ENCODE measurements around the gene GRK4. TPM values are rescaled to one million over a fixed set of nuclear protein-coding genes. Genes with fewer than 3 reads are reported as not detected.
"Not testable (repeated sequence)": the region's sequence is repeated elsewhere in the genome, so short reads cannot be mapped to it uniquely, and the experiment has no call there.

The GRK4 gene
- total and polyA plus RNA-seq, 2 donors (not counting 1 experiment from before 2014, with no cell fraction given) = 0.73 to 2.3 TPM

GRCh38 chr4:2916696-2917095 lies 46.7 kb upstream of the GRK4 start:
- H3K27ac ChIP-seq (ENCODE audit: low read length in 2 of 2); ATAC-seq (ENCODE audit: low read depth); H3K9ac ChIP-seq (ENCODE audit: low read length); H3K27me3 ChIP-seq (replicated peaks in 1 of 4; ENCODE audit: control extremely low read depth in 1 of 4, control insufficient read depth in 3 of 4, insufficient read depth in 4 of 4, low read length in 3 of 4); intact Hi-C loops (cut with micrococcal nuclease); H3K4me3 ChIP-seq (ENCODE audit: control extremely low read depth in 1 of 5, extremely low read depth in 1 of 5, insufficient read depth in 1 of 5, low read depth in 2 of 5, low read length in 4 of 5); H3K9me3 ChIP-seq (ENCODE audit: control extremely low read depth in 1 of 3, control insufficient read depth in 2 of 3, insufficient read depth in 1 of 3, low read length in 2 of 3); H2AFZ ChIP-seq (ENCODE audit: insufficient read depth, low read depth, low read length, poor library complexity, severe bottlenecking); H3K27me3 Mint-ChIP-seq; H3K4me3 Mint-ChIP-seq; DNase-seq; H3K9me3 Mint-ChIP-seq (ENCODE audit: insufficient read depth); POLR2A ChIA-PET; H3K4me2 ChIP-seq (replicated peaks; ENCODE audit: low read depth, low read length, poor library complexity, severe bottlenecking): not testable (repeated sequence)
- Histone ChIP-seq H3K4me1 (ENCODE audit: control insufficient read depth in 2 of 2, insufficient read depth in 2 of 2, low read length in 2 of 2) (peaks cover 12% of the 10 kb centered on the region in 2 donors), H3K79me2 (ENCODE audit: control insufficient read depth, insufficient read depth, low read length) (peaks cover 61% of the 10 kb centered on the region), H4K20me1 (ENCODE audit: control insufficient read depth, insufficient read depth, low read length, poor library complexity, severe bottlenecking) (peaks cover 39% of the 10 kb centered on the region), H3K36me3 (replicated peaks in 1 of 2; ENCODE audit: control extremely low read depth in 1 of 2, control insufficient read depth in 1 of 2, extremely low read depth in 1 of 2, insufficient read depth in 2 of 2, low read length in 1 of 2) (peaks cover 12 to 44% of the 10 kb centered on the region in 2 experiments)
- peak overlapping the region; percentile 56 for H3K27ac Mint-ChIP-seq
- H3K4me1 Mint-ChIP-seq = peaks cover 51% of the 10 kb centered on the region
- WGBS (ENCODE audit: insufficient coverage) = no CpG with 5 or more reads among the region's 2 CpGs
- CTCF ChIA-PET = interaction anchor here (1.0 kb wide), 2 partner anchors 32 to 121 kb away, joined by 3 read pairs; no protein-coding TSS in a partner anchor

- not testable (repeated sequence) for H3K27me3 Mint-ChIP-seq; H3K9me3 Mint-ChIP-seq (ENCODE audit: insufficient read depth); H3K4me3 ChIP-seq (ENCODE audit: control extremely low read depth in 1 of 5, extremely low read depth in 1 of 5, insufficient read depth in 1 of 5, low read depth in 2 of 5, low read length in 4 of 5); H3K9ac ChIP-seq (ENCODE audit: low read length); H2AFZ ChIP-seq (ENCODE audit: insufficient read depth, low read depth, low read length, poor library complexity, severe bottlenecking); H3K9me3 ChIP-seq (ENCODE audit: control extremely low read depth in 1 of 3, control insufficient read depth in 2 of 3, insufficient read depth in 1 of 3, low read length in 2 of 3); H3K27me3 ChIP-seq (replicated peaks in 1 of 4; ENCODE audit: control extremely low read depth in 1 of 4, control insufficient read depth in 3 of 4, insufficient read depth in 4 of 4, low read length in 3 of 4)
- H3K27ac ChIP-seq (ENCODE audit: low read length in 2 of 2) = peak overlapping the region; percentile 57 to 83
- H3K79me2 ChIP-seq (ENCODE audit: control insufficient read depth, insufficient read depth, low read length) = peaks cover 66% of the 10 kb centered on the region
- intact Hi-C loops (cut with micrococcal nuclease) = loop anchor here (1.0 to 2.0 kb wide), 2 partner anchors 15 to 83 kb away; no protein-coding TSS in a partner anchor
- DNase-seq = peak; percentile 56
- H3K4me3 Mint-ChIP-seq = peak overlapping the region; percentile 79
- H3K36me3 ChIP-seq (replicated peaks in 1 of 2; ENCODE audit: control extremely low read depth in 1 of 2, control insufficient read depth in 1 of 2, extremely low read depth in 1 of 2, insufficient read depth in 2 of 2, low read length in 1 of 2) = peaks cover 6 to 41% of the 10 kb centered on the region in 2 experiments
- H4K20me1 ChIP-seq (ENCODE audit: control insufficient read depth, insufficient read depth, low read length, poor library complexity, severe bottlenecking) = peaks cover 42% of the 10 kb centered on the region
- ATAC-seq (ENCODE audit: low read depth) = peak; percentile 31
- peaks cover 67% of the 10 kb centered on the region for H3K4me1 Mint-ChIP-seq
- peak overlapping the region; percentile 22 for H3K4me2 ChIP-seq (replicated peaks; ENCODE audit: low read depth, low read length, poor library complexity, severe bottlenecking)
- POLR2A ChIA-PET = interaction anchor here (1.8 kb wide), 1 partner anchor 18 kb away, joined by 5 read pairs; no protein-coding TSS in a partner anchor
- CTCF ChIA-PET = interaction anchor here (0.7 to 1.2 kb wide), 2 partner anchors 155 to 191 kb away, joined by 4 read pairs; no protein-coding TSS in a partner anchor
- WGBS (ENCODE audit: insufficient coverage) = no CpG with 5 or more reads among the region's 2 CpGs
- peak overlapping the region; percentile 95 for H3K27ac Mint-ChIP-seq
- H3K4me1 ChIP-seq (ENCODE audit: control insufficient read depth in 2 of 2, insufficient read depth in 2 of 2, low read length in 2 of 2) = peaks cover 24 to 28% of the 10 kb centered on the region in 2 donors
These were observed 45.1 kb upstream of the GRK4 start for GRCh38 chr4:2918300-2918699.

- Histone ChIP-seq H3K27ac (ENCODE audit: low read length in 2 of 2) (peak overlapping the region; percentile 57 to 83), H3K79me2 (ENCODE audit: control insufficient read depth, insufficient read depth, low read length) (peaks cover 66% of the 10 kb centered on the region), H4K20me1 (ENCODE audit: control insufficient read depth, insufficient read depth, low read length, poor library complexity, severe bottlenecking) (peaks cover 40% of the 10 kb centered on the region), H3K4me1 (ENCODE audit: control insufficient read depth in 2 of 2, insufficient read depth in 2 of 2, low read length in 2 of 2) (peaks cover 25 to 32% of the 10 kb centered on the region in 2 donors), H3K36me3 (replicated peaks in 1 of 2; ENCODE audit: control extremely low read depth in 1 of 2, control insufficient read depth in 1 of 2, extremely low read depth in 1 of 2, insufficient read depth in 2 of 2, low read length in 1 of 2) (peaks cover 5 to 41% of the 10 kb centered on the region in 2 experiments), H3K4me2 (replicated peaks; ENCODE audit: low read depth, low read length, poor library complexity, severe bottlenecking) (peak overlapping the region; percentile 22)
- H3K27me3 ChIP-seq (replicated peaks in 1 of 4; ENCODE audit: control extremely low read depth in 1 of 4, control insufficient read depth in 3 of 4, insufficient read depth in 4 of 4, low read length in 3 of 4); H3K4me3 ChIP-seq (ENCODE audit: control extremely low read depth in 1 of 5, extremely low read depth in 1 of 5, insufficient read depth in 1 of 5, low read depth in 2 of 5, low read length in 4 of 5); H3K9ac ChIP-seq (ENCODE audit: low read length); H3K9me3 Mint-ChIP-seq (ENCODE audit: insufficient read depth); H3K27me3 Mint-ChIP-seq; H2AFZ ChIP-seq (ENCODE audit: insufficient read depth, low read depth, low read length, poor library complexity, severe bottlenecking); H3K9me3 ChIP-seq (ENCODE audit: control extremely low read depth in 1 of 3, control insufficient read depth in 2 of 3, insufficient read depth in 1 of 3, low read length in 2 of 3): not testable (repeated sequence)
- no CpG with 5 or more reads among the region's 8 CpGs for WGBS (ENCODE audit: insufficient coverage)
- intact Hi-C loops (cut with micrococcal nuclease) = loop anchor here (1.0 to 2.0 kb wide), 2 partner anchors 14 to 83 kb away; no protein-coding TSS in a partner anchor
- CTCF ChIA-PET = interaction anchor here (0.7 to 1.2 kb wide), 2 partner anchors 155 to 191 kb away, joined by 4 read pairs; no protein-coding TSS in a partner anchor
- ATAC-seq (ENCODE audit: low read depth) = peak; percentile 92
- peak overlapping the region; percentile 79 for H3K4me3 Mint-ChIP-seq
- peak; percentile 69 for DNase-seq
- peaks cover 71% of the 10 kb centered on the region for H3K4me1 Mint-ChIP-seq
- POLR2A ChIA-PET = interaction anchor here (0.6 to 1.8 kb wide), 3 partner anchors 8 to 112 kb away, joined by 3 to 5 read pairs (median 4); no protein-coding TSS in a partner anchor
- H3K27ac Mint-ChIP-seq = peak overlapping the region; percentile 95
These were observed 44.7 kb upstream of the GRK4 start for GRCh38 chr4:2918714-2919113.
